Fibroblast of skin of abdomen (primary cell): ENCODE results near the gene INO80C.
"Not testable (repeated sequence)": the region's sequence is repeated elsewhere in the genome, so short reads cannot be mapped to it uniquely, and the experiment has no call there.

Experiments used
- DNase-seq: peaks from one replicate; pipeline ENCODE4 v3.0.0-alpha.2; 2013

INO80C gene

GRCh38 chr18:35458677-35459441 lies 38.9 kb downstream of the INO80C start:
- DNase-seq: peak; percentile 46

GRCh38 chr18:35458271-35458670 lies 39.5 kb downstream of the INO80C start:
- no peak for DNase-seq

- DNase-seq: no peak
Observed at GRCh38 chr18:35457140-35457704, 40.5 kb downstream of the INO80C start.

- no peak for DNase-seq
Observed at GRCh38 chr18:35455926-35456763, 41.6 kb downstream of the INO80C start.

GRCh38 chr18:35454803-35455202 lies 43.0 kb downstream of the INO80C start:
- no peak for DNase-seq

- not testable (repeated sequence) for DNase-seq
Observed at GRCh38 chr18:35453065-35453464, 44.7 kb downstream of the INO80C start.

- no peak for DNase-seq
Observed at GRCh38 chr18:35451916-35452315, 45.8 kb downstream of the INO80C start.

GRCh38 chr18:35451032-35451431 lies 46.7 kb downstream of the INO80C start:
- DNase-seq: no peak

- DNase-seq: no peak
Observed at GRCh38 chr18:35444636-35445035, 53.1 kb downstream of the INO80C start.

- DNase-seq: no peak
Observed at GRCh38 chr18:35443847-35444246, 53.9 kb downstream of the INO80C start.

- DNase-seq: no peak
Observed at GRCh38 chr18:35443434-35443833, 54.3 kb downstream of the INO80C start.

- no peak for DNase-seq
Observed at GRCh38 chr18:35442701-35443100, 55.1 kb downstream of the INO80C start.

- DNase-seq: no peak
Observed at GRCh38 chr18:35441857-35442595, 55.7 kb downstream of the INO80C start.

- DNase-seq: no peak
Observed at GRCh38 chr18:35438480-35439234, 59.1 kb downstream of the INO80C start.

GRCh38 chr18:35437836-35438235 lies 59.9 kb downstream of the INO80C start:
- DNase-seq: no peak

GRCh38 chr18:35436076-35436649 lies 61.6 kb downstream of the INO80C start:
- DNase-seq: peak; percentile 60

- no peak for DNase-seq
Observed at GRCh38 chr18:35435401-35435800, 62.4 kb downstream of the INO80C start.

- DNase-seq: peak; percentile 72
Observed at GRCh38 chr18:35432565-35433001, 65.2 kb downstream of the INO80C start.

- DNase-seq: no peak
Observed at GRCh38 chr18:35431374-35431741, 66.4 kb downstream of the INO80C start.

- DNase-seq: no peak
Observed at GRCh38 chr18:35430721-35431373, 66.9 kb downstream of the INO80C start.

GRCh38 chr18:35426786-35427185 lies 71.0 kb downstream of the INO80C start:
- DNase-seq: no peak
